ENCODE measurements around the gene ATP2A3.

- TF ChIP-seq POLR2A (IDR thresholded peaks at IDR 0.05): no peak
- no peak for TF ChIP-seq CTCF (IDR thresholded peaks at IDR 0.05)
- no peak for TF ChIP-seq POLR2AphosphoS5 (IDR thresholded peaks at IDR 0.05)
- TF ChIP-seq EP300 (IDR thresholded peaks at IDR 0.05): no peak
These were observed 30.0 kb upstream of the ATP2A3 start for GRCh38 chr17:3994221-3994576.
